ENCODE measurements around the gene PRRT1.
"Not testable (repeated sequence)": the region's sequence is repeated elsewhere in the genome, so short reads cannot be mapped to it uniquely, and the experiment has no call there.

Gene PRRT1

DNA sequence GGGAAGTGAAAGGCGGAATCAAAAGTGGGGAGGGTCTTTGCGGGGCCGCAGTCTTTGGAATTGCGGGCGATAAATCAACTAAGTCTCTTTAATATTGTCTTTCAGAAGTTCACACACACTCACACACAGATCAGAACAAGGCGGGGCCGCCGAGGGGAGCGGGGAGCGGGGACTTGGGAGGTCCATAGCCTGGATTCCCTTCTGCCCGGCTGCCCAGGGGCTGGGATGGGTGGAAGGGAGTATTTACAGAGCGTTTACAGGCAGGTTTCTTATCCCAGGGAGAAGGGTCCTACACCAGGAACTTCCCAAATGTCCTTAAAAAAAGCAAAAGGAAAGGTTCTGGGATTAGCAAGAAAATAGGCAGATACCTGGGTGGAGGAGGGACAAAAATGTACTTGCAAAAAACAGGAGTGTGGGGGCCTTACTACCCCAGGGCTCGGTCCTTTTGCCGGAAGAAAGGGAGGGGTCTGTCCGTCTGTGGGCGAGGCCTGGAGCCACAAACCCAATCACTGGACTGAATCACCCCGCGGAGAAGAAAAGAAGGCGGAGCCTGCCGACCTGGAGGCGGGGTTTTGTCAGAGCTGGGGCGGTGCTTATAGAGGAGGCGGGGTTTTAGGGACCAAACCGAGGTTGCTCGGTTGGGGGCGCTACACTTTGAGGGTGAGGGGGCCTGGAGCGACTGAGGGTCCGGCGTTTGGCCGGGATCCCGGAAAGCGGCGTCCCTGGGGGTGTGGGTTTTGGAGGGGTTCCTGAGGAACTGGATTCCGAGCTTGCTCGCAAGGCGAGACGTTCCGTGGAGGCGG lies 3.2 kb downstream of the PRRT1 start:
- FAIRE-seq: no peak

DNA sequence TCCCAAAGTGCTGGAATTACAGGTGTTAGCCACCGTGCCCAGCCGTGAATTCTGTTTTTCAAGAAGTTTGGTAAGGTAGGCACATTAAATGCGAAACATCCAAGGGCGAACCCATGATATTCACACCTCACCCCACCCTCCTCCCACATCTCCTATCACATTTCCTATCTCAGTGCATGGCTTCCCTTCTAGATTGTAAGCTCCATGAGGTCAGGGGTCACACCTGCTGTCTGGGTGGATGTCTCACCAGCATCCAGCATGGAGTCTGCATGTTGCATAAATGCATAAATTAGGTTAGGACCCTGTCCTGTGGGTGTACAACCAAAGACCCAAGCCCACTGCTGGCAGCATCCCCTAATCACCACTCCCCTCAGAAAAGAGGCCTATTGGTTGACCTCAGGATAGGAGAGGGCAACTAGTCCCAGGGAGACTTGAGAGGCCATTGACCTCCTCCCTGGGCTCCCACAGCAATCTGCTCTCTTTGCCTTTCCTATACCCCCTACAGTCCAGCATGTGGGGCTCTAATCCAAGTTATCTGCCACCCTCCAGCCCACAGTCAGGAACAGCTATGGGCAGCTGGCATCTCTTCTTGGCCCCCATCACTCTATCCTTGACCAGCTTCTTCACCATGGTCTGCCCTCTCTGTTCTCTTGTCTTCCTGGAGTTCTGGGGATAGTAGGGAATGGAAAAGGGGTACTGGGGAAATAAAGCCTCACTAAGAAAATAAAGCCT lies 4.2 kb downstream of the PRRT1 start:
- FAIRE-seq: no peak

DNA sequence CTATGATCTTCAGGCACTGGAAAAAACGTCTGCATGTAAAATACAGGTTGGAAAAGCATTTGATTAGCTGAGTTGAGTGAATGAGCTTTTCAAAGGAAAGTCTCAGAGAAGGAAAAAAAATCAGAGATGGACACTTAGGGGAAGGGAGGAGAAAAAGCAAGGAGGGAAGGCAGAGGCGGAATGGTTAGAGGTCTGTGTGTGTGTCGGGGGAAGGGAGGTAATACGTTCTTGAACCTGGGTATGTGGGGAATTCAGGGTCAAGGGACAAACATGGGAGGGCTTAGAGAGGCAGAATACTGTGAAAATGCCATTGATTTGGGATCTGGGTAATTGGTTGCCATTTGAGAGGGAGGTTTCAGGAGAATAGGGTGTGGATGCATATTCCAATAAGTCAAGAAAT lies 5.1 kb downstream of the PRRT1 start:
- no peak for FAIRE-seq

DNA sequence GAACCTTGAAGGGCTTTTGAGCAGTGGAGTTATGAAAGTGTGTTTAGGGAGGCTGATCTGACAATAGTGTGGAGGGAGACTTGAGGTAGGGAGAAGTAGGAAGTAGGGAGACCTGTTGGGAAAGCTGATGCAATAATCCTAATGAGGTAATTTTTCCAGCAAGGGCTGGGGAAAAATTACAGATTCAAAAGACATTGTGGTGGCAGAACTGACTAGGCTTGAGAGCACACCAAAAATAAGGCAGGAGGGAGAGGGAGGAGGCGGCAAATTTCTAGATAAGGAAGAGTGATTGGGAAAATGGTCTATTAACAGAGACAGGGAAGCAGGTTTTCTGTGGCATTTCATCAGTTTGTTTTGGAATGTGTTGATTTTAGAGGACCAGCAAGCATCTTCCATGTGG lies 5.5 kb downstream of the PRRT1 start:
- FAIRE-seq: no peak

DNA sequence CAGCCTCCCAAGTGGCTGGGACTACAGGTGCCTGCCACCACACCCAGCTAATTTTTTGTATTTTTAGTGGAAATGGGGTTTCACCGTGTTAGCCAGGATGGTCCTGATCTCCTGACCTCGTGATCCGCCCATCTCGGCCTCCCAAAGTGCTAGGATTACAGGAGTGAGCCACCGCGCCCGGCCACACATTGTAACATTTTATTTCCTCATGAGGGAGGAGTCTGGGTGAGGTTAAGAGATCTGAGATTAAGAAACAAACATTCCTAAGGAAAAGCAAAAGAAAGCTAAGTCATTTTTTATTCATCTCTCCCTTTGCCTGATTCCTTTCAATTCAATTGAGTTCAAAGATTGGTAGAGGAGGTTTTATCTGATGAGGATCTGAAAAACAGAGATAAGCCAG lies 7.5 kb downstream of the PRRT1 start:
- FAIRE-seq: not testable (repeated sequence)

DNA sequence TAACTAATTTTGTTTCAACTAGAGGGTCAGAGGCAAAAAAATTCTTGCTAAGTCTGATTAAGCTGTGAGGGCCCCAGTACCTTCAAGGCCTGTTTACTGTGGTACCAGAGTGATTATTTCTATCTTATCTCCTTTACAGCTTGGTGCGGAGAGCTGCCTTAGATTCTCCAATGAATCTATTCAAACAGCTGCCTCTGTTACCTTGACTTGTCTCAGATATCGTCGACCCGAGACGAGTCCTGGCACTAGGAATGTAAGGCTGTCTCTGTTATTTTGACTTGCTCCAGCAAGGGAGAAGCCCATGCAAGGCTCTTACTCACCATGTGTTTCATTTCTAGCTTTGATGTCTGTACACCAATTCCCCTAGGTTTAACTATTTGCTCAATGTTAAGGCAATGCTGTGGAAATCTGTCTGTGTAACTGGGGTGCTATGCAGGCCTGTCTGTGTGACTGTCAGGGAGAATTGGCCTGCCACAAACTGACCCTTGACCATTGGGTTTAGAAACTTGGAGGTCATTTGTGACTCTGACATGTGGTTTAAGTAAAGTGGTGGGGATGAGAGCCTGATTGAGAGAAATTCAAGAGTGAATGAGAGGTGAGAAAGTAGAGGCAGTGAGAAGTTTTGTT lies 11.2 kb downstream of the PRRT1 start:
- FAIRE-seq: no peak

DNA sequence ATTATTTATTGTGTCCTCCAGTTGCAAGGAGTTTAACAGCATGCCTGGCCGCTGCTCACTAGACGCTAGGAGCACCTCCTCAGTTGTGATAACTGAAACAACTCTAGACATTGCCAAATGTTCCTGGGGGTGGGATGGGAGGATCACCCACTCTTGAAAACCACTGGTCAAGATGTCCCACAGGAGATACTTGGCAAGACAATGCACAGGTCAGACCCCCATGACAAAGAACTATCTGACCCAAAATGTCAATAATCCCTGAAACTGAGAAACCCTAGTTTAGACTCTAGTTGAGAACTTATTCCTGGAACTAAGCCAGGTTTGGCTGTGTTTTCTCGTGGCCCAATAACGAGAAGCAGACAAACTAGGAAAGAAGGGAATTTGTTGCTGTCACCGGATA lies 12.1 kb downstream of the PRRT1 start:
- FAIRE-seq: no peak

DNA sequence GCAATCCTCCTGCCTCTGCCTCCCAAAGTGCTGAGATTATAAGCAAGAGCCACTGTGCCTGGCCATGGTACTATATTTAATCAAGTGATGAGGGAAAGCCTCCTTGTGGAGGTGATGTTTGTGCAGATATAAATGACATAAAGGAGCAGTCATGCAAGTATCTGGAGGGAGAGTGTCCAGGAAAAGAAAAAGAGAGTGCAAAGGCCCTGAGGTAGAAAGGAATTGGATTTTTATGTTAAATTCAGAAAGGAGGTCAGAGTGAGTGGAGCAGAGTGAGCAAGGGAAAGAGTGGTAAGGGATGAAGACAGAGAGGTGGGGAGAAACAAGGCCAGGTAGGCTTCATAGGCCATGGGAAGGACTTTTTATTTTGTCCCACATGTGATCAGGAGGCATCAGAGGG lies 14.3 kb downstream of the PRRT1 start:
- no peak for FAIRE-seq

DNA sequence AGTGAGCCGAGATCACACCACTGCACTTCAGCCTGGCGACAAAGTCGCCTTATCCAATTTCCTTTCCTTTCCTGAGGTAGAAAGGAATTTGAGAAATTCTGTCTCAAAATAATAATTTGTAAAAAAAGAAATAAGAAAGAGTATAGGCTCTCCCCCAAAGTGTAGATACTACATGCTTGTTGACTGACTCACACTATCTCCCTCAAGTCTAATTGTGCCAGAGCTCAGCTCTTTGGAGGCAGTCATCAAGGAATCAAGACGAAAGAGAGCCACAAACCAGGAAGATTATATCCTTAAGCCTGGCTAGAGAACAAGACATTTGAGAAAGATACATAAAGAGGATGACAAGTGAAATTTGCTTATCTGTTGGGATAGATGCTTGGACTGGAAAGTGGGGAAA lies 18.0 kb downstream of the PRRT1 start:
- no peak for FAIRE-seq

DNA sequence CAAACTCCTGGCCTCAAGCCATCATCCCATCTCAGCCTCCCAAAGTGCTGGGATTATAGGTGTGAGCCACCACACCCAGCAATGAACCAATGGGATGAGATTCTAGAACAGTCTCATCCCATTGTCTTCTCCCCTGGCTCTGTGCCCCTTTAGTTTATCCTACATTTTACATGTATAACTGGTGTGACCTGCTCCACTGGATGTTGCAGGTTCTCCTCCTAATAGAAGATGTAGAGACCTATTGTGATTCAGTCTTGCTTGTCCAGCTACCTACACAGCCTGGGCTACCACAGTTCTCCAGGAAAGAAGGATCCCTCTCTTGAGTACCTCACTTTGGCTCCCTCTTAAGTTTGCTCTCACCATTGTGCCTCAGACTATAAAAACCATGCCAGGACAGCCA lies 19.6 kb downstream of the PRRT1 start:
- no peak for FAIRE-seq

DNA sequence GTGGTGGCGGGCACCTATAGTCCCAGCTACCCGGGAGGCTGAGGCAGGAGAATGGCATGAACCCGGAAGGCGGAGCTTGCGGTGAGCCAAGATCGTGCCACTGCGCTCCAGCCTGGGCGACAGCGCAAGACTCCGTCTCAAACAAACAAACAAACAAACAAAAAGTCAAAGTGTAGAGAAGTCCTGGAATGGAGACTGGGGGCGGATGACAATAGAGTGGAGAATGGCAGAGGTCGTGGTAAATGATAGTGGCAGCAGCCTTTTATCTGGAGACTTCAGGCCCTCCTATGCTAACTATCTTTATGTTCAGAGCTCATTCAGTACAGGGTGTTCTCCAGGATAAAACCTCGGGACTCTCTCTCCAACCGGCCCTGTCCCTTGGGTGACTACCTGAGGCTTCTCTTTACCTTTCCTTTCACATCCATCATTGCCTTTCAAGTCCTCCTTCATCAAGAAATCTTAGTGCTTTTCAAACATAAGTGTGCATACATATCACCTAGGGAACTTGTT lies 20.2 kb downstream of the PRRT1 start:
- FAIRE-seq: no peak

DNA sequence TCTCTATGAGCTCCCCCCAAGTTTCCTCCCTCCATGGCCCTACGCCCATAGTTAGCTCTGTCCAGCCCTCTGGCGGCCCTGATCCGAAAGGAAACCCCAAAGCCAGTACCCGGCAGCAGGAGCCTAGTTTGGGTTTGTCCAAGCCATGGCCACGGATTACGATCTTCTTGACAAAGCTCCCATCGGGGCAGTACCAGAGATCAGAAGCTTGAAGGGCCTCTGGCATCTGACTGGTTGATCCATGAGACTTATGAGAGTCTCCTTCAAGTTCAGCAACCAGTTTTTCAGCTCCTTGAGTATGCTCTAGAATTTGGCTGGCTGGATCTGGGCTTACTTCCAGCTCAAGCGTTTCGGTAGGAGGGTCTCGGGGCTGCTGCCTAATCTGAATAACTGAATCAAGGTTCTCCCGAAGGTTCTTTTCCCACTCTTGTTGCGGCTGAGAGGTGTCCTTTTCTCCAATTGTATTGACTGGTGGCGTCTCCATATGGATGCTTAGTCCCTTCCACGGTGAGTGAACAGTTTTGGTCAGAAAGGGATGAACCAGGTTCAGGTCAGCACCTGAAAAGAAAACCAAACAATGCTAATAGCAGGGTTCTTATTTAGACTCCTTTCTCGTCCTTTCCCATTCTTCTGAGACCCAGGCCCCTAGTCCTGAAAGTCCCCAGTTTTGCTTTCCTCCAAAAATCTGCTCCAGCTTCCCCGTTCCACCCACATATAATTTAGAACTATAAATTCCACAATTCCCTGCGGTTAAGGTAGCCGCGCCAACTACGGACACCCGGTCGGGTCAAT lies 22.2 kb downstream of the PRRT1 start:
- FAIRE-seq: no peak

DNA sequence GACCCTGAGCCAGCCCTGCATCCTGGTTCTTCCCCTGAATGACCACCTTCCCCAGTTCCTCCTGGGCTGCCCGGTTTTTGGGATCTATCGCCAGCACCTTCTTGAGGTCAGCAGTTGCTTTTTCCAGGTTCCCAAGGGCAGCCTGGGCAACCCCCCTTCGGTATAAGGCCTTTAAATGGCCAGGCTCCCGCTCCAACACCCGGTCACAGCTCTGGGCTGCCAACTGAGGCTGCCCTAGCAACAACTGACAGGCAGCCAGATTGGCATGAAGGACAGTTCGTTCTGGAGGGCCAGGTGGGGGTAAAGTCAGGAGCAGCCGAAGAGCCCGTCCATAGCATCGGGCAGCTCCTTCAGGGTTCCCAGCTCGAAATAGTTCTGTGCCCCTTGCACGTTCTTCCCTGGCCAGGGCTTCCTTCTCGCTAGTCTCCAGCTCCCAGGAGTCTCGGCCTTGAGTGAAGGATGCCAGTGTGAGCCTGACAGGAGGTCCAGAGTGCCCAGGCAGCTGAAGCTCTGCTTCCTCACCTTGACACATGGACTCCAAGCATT lies 22.9 kb downstream of the PRRT1 start:
- no peak for FAIRE-seq

DNA sequence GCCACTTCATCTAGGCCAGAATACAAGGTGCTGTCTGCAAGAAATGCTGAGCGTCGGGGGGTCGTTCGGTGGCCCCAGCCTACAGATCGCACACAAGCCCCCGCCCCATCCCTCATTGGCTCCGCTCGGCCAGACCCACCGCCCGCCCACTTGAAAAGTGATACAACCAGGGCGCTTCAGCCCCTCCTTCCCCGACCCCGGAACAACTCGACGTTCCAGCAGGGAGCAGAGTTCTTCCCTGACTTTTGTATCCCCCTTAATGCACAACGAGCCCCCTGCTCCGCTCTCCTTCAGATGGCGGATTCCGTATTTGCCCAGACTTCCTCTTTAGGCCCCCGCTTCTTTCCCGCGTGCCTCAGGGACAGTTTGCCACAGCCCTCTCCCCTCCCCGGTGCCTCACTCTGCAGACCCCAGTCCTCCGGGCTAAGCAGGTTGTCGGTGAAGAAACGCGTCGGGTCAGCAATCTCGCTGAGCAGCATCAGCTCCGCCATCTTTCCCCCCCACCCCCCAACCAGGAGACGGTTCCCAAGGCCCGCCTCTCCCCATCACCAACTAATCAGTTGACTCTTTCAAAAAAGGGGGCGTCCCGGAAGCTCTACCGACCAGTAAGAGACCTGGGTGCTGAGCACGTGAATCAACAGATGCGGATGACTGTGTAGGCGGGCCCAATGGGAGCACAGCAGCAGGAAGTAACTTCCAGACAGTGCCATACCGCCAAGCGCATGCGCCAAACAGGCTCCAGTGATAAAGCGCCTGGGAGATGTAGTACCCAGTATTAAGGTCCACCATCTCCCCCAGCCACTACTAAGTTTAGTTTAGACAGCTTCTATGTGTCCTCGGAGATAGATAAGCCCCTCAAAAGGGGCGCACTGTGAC lies 23.8 kb downstream of the PRRT1 start, which contains the start of gene ATF6B:
TSS of gene ATF6B (minus strand) at position 530 of the 876 bp plus-strand sequence. CDS start at position 491, 39 bp downstream.
- FAIRE-seq: peak; percentile 21

DNA sequence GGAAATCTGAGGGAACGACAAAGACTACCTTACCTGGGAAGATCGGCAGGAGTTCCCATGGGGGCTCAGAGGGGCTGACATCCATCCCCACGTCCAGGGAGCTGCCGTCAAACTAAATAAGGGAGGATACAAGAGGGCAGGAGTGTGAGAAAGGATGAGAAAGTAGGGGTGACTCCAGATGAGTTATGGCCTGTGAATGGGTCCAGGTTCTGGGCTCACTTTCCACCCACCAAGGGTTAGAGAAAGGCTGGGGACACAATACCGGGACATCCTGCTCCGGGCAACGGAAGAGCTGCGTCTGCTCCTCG lies 24.4 kb downstream of the PRRT1 start:
- FAIRE-seq: no peak

DNA sequence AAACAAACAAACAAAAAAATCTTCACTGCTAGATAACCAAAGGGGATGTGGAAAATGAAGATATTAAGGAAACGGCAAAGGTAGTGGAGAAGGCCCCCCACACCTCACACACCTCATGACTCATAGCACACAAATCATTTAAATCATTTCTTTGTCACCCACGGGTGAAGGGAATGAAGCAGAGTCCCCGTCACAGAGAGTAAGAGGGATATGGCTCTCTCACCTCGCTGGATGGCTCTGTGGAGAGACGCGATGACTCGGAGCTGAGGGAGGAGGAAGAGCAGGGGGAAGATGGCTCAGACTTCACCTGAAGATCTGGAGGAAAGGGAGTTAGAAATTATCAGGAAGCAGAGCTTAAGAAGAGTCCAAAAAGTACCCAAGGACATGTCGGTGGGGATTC lies 24.9 kb downstream of the PRRT1 start:
- FAIRE-seq: no peak

DNA sequence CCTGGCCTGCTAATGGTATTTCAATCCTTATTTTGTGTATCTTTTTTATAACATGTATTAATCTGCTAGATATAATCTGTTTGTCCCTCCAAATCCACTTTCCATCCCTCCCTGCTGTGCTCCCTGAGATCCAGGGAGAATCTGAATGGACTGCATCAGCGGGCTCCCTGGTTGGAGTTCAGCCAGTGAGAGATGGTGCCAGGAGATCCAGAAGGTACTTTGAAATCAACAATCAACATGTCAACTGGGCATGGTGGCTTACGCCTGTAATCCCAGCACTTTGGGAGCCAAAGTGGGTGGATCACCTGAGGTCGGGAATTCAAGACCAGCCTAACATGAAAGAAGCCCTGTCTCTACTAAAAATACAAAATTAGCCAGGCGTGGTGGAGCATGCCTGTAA lies 28.1 kb downstream of the PRRT1 start:
- FAIRE-seq: no peak

DNA sequence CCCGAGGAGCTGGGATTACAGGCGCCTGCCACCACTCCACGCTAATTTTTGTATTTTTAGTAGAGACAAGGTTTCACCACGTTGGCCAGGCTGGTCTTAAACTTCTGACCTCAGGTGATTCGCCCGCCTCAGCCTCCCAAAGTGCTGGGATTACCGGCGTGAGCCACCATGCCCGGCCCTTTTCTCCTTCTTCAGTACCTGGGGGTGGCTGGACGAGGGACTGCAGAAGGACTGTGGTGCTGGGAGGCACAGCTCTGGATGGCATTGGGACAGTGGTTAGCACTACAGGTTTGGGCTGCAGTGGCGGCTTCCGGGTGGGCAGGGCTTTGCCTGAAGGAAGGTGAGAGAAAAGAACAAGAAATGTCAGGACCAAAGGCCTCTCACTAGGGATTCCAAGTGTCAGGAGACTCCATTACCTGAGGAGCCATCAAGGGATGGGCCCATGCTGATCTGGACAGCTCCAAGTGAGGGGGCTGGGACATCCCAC lies 31.1 kb downstream of the PRRT1 start:
- no peak for FAIRE-seq

DNA sequence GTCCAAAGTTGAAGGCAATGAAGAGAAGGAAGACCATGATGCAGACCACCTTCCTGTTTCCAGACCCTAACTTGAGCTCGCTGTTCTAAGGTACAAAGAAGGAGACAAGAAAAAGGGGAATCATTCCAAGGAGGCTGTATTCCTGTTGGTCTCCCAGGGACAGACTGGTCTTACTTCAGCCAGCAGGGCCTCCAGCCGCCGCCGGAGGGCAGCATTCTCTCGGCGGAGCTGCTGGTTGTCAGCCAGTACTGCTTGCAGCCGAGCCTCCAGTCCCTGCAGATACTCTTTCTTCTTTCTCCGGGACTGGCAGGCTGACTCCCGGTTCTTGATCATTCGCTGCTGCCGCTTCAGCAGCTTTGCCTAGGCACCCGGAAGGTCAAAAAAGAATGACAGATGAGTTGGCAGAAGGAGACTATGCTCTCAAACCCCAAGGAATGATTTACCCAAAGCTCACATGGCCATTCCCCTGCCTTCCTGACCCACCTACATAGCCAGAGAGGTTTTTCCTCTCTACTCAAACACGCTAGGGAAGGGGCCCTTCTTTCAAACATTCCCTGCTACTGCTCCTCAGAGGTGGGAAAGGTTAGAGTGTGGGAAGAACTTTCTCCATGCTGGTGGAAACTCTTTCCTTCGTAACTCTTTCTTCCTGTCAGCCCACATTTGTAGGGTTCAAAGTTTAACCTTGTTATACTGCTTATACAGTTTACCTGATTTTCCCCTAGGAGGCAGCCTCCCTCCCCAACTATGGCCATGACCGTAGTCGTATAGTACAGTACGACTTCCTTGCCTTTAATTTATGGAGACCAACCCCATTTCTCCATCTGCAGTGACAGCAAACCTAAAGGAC lies 32.7 kb downstream of the PRRT1 start:
- FAIRE-seq: no peak

DNA sequence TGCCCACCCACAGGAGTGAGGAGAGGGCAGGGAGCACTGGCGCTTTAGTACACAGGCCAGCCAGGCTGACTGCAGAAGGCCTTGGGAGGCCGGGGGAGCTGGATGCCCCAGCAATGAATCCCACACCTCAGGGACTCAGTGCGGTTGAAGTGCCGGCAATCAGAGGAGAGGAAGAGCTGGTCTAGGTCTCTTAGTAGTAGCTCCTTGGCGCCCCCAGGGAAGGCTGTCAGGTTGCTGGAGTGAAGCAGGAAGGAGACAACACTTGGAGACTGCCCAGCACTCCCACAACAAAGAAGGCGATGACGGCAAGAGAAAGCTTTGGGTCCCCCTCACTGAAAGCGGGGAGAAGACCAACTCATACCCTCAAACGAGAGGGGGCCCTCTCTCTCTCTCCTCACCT lies 34.3 kb downstream of the PRRT1 start:
- no peak for FAIRE-seq

DNA sequence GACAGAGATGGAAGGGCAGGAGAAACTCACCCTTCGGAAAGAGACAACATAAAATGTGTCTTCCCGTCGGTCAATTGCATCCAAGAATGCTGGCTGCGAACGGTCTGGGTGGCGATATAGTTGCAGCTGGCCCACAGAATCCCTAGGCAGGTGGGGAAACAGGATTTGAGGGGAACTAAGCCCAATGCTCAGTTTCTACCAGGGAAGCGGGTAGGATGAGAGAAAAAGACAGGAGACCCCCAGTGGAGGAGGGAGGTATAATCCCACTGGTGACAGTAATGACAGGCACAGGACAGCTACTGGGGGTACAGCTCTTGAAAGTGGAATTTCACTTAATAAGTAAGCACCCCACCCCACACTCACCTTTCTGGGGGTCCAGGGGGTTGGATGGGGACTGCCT lies 35.1 kb downstream of the PRRT1 start:
- FAIRE-seq: no peak

Data from islet of Langerhans (tissue), 1 donor.